Measurements from ENCODE around the gene HSD3B7.

- TF ChIP-seq POLR2AphosphoS5 (IDR thresholded peaks at IDR 0.05; ENCODE audit: low read depth, low read length) (no peak), POLR2A (IDR thresholded peaks at IDR 0.05; ENCODE audit: low read depth, low read length) (no peak), TAF1 (IDR thresholded peaks at IDR 0.05; ENCODE audit: borderline replicate concordance, low read depth, low read length) (no peak)
These were observed 19.7 kb downstream of the HSD3B7 start for GRCh38 chr16:31004658-31005057.
